GM23248 (cell line): ENCODE measurements around the gene AGFG1.

ENCODE experiments used
- EZH2 ChIP-seq: fragments of 200-600 bp; sonication (generic); IDR thresholded peaks from 2 replicates; pipeline ENCODE4 v1.6.1; 2018; ENCODE audit warnings: antibody characterized with exemption, mild to moderate bottlenecking; ENCODE audit not compliant: insufficient read depth, poor library complexity, severe bottlenecking
- EZH2phosphoT487 ChIP-seq: fragments of 200-600 bp; sonication (generic); IDR thresholded peaks from 2 replicates; pipeline ENCODE4 v1.6.1; 2018; ENCODE audit warnings: antibody characterized with exemption, moderate library complexity, mild to moderate bottlenecking, low read depth; ENCODE audit not compliant: insufficient read depth

DNA sequence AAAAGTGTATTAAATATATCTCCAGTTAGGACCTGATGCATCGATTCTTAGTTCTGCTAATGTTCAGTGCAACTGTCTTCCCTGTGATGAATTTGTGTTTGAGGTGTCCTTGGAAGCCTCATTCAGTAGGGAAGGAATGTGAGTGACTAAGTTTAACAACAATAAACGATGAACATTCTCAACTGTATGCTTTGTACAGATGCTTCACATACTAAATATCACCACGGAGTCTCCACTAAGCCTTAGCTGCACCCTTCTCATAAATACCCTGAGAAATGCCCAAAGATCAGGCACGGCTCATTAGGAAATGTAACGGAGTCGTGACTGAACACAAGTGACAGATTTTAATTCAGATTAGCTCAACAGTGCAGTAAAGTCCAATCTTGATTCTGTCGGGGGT, 24.4 kb upstream of the AGFG1 start:
- TF ChIP-seq EZH2, result no peak
- TF ChIP-seq EZH2phosphoT487, result no peak
